CD4-positive, alpha-beta T cell treated with Interferon gamma for 1 hour (primary cell): ENCODE results near the gene CIROP.
A peak's percentile ranks its signal among the peaks of the same experiment; 100 is the strongest.
"Not testable (repeated sequence)": the region's sequence is repeated elsewhere in the genome, so short reads cannot be mapped to it uniquely, and the experiment has no call there.

Source experiments
- DNase-seq: peaks from one replicate; pipeline ENCODE4 v3.0.0-alpha.2; 2020

CIROP gene

DNA sequence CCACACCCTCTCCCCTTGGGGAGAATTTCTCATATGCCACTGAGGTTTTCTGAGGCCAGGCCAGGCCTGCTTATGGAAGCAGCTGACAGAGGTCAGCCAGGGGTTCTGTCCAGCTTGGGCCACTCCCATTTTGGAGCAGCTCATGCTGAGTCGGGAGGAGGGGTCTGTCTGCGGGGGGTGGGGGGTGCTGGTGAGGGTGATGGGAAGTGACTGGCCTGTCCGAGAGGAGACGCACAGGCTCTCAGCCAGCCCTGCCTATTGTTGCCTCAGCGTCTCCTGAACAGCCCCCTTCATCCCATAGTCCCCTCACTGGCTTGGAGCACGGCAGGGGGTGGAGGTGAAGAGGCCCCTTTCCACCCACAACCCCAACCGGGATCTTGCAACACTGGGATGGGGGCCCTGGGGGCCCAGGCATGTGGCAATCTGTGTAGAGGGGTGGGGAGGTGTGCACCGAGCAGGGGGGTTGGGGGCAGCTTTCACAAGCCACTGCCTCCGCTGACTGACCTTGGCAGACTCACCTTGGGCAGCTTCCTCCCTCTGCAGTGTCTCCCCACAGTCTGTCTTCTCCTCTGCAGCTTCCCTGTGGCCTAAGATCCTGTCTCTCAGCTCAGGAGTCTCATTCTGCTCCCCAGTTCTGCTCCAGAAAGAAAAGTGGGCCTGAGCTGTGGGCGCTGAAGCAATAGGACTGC, 8.8 kb upstream of the CIROP start:
- no peak for DNase-seq

- DNase-seq = peak; percentile 31
These were observed 7.8 kb upstream of the CIROP start for GRCh38 chr14:23112359-23113178.

DNA sequence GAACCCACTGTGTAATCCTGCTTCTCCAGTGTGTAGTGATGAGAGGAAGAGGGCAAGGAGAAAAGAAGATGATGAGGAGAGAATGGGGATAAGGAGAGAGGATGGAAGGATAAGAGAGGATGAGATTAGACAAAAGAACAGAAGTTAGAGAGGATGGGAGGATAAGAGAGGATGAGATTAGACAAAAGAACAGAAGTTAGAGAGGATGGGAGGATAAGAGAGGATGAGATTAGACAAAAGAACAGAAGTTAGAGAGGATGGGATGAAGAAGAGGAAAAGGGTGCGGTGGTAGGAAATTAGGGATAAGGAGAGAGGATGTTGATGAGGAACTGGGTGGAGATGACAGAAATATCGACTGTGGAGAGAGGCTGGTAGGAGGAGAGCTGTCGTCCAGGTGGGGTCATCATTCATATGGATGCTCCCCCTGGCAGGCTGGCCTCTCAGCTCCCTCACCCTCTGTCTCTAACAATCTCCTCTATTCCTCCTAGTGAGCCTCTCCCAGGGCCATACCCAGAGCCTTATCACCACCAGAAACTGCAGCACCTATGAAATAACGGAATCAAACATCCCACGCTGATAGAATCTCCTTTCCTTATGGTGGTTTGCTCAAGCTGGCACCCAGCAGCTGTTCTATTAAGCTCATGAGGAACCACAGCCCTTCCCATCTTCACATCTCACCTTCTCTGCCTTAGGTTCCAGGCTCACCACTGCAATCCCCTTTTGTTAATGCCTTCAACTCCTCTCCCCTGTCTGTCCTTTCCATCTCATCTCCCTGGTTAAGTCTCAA, 6.0 kb upstream of the CIROP start:
- DNase-seq = no peak

DNA sequence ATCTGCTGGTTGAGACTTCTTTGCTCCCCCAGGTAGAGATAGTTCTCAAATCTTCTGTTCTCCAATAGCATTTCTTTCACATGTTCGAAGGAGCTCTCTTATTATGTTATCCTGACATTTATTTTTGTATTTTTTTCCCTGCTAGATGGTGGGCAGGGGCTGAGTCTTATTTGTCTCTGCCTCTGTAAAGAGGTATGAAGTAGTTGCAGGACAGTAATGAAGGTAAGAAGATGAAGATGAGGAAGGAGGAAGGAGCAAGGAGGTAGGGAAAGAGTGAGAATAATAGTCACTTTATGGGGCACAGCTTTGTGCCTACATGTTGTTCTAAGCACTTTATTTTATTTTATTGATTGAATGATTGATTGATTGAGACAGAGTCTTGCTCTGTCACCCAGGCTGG, 5.0 kb upstream of the CIROP start:
- no peak for DNase-seq

DNA sequence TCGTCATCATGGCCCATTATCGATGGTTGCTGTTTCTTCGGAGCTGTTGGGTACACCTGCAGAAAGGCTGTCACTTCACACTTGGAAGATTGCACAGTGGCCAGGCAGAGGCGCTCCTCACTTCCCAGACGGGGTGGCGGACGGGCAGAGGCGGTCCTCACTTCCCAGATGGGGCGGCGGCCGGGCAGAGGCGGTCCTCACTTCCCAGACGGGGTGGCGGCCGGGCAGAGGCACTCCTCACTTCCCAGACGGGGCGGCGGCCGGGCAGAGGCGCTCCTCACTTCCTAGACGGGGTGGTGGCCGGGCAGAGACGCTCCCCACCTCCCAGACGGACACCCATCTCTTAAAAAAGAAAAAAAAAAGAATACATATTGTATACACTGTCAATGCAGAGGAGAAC, 3.4 kb upstream of the CIROP start:
- not testable (repeated sequence) for DNase-seq

DNA sequence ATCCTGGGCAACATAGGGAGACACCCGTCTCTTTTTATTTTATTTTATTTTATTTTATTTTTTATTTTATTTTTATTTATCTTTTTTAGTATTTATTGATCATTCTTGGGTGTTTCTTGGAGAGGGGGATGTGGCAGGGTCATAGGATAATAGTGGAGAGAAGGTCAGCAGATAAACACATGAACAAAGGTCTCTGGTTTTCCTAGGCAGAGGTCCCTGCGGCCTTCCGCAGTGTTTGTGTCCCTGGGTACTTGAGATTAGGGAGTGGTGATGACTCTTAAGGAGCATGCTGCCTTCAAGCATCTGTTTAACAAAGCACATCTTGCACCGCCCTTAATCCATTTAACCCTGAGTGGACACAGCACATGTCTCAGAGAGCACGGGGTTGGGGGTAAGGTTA, 2.8 kb upstream of the CIROP start:
- DNase-seq = not testable (repeated sequence)

DNA sequence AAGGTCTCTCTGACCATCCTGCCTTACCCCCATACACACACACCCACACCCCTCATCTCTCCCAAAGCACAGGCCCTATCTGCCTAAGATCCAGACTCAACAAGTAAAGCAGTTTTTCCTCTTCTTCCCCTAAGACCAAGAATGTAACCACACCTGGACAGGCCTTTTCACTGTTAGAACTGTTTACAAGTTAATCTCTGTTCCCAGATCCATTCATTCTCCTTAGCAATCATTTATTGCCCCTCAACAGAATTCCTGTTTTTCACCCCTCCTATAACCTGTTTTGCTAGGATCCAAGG, 1.9 kb upstream of the CIROP start:
- DNase-seq = no peak

DNA sequence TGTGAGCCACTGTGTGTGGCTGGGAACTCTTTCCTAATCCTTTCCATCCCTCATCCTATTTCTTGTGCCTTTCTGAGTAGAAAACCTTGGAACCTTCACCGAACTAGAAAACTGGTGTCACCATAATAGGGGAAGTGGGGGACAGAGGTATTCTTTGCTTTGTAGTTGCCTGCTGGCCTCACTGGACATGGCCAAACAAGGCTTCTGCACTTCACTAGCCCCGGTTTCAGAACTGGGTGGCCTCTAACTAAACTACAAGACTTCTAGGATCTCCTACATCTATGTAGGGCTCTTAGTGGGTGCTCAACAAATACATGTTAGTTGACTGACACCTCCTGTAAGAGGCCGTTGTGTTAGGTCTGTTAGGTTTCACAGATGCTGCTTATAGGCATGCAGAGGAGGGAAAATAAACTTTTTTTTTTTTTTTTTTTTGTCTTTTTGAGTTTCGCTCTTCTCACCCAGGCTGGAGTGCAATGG, 597 bp upstream of the CIROP start:
- DNase-seq = no peak

- DNase-seq = no peak
These were observed 659 bp downstream of the CIROP start for GRCh38 chr14:23104070-23104590.

- no peak for DNase-seq
These were observed 1.2 kb downstream of the CIROP start for GRCh38 chr14:23103581-23103980.

- DNase-seq = no peak
These were observed 2.0 kb downstream of the CIROP start for GRCh38 chr14:23102801-23103200.

DNA sequence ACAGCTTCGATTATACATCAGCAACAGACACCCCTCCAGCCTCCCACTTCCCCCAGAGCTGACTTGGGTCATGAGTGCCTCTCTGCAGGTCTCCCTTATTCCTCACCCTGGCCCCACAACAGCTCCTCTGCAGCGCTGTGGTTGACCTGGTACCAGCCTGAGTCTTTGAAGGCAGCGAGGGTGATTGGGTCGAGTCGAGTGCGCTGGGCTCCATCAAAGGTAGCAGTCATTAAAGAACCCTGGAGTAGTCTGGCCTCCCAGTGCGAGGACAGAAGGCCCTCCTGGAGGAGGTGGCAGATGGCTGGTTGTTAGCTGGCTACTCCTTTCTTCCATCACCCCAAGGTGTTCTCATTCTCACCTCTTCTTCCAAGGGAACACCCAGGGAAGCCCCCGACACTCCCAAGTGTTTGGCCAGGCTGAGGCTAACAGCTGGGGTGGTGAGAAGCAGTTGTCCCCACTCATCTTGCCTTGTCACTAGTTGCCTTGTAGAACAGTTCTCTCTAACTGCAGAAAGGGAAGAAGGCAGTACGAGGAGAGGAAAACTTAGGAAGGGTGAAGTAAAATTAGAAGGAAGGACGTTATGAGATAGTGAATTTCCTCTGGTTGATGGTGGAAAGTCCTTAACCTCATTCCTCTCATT, 2.7 kb downstream of the CIROP start:
- DNase-seq = no peak

GRCh38 chr14:23101213-23101970, 3.4 kb downstream of the CIROP start:
- DNase-seq = no peak

DNA sequence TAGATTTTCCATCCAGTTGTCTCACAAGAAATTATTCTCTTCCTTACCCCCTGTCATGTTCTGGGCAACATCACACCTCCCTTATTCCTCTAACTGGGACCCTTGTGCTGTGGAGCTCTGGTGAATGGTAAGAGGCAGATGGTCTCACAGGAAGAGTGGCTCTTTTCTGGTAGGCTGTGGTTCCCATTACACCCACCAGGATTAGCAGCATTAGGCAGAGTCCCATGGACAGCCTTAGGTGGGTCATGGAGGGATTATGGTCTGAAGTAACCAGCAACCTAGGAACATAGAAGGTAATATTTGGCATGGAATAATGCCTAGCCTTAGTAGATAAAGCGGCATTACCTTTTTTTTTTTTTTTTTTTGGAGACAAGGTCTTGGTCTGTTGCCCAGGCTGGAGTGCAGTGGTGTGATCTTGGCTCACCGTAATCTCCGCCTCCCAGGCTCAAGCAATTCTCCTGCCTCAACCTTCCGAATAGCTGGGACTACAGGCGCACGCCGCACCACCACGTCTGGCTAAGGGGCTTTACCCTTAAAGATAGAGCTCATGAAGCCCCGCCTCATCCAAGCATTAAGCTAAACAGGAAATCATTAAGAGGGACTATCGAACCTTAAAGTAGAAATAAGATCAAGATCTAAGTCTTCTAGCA, 5.5 kb downstream of the CIROP start:
- DNase-seq = no peak

GRCh38 chr14:23097786-23098185, 7.0 kb downstream of the CIROP start:
- DNase-seq = no peak

GRCh38 chr14:23095196-23096108, 9.3 kb downstream of the CIROP start, which contains the start of gene C14orf119:
Gene C14orf119 (plus strand): TSS chr14:23095505. CDS start chr14:23097659, 2,154 bp downstream.
- peak; percentile 99 for DNase-seq

DNA sequence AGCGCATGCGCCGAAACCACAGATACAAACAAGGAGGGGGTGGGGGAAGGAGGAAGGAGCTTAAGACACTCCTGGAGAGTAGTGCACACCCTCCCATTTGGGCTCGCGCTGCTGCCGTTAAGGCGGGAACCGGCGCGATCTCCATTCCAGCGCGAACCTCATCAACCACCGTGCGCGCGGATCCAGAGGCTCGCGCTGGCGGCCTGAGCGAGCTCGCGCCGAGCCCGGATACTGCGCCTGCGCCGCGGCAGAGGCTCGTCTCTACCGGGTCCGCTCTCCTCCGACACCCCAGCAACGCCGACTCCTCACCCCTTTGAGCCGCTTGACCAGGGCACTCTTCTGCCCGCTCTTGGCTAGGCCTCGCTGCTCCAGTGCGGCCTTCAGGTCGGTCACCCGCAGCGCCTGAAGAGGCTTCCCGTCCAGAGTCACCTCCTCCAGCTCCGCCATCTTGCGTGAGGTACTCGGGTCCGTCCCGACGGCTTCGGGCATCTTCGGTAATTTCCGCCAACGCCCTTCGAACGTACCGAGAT, 10.1 kb downstream of the CIROP start, which contains the start of gene ACIN1:
ACIN1 (minus strand) TSS at position 471 of the 530 bp plus-strand sequence; CDS start at position 447, 24 bp downstream.
- DNase-seq = no peak

GRCh38 chr14:23093991-23094665, 10.7 kb downstream of the CIROP start:
- DNase-seq = peak; percentile 84

DNA sequence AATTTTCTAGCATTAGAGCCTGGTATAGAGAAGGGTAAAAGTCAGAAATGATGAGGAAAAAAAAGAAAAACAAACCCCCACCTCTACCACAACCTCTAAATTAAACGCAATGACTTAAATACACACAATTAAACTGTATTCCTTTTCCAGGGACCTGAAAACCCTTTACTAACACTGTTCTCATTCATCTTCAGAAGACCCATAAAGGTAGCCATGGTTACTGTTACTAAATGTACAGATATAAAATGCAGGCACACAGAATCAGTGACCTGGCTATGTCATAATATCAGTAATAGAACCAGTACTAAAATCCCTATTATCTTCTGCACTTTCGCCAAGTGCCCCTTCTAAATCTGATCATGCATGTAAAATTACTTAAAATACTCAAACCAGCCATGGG, 11.3 kb downstream of the CIROP start:
- DNase-seq = no peak
